Gastroesophageal sphincter (tissue), 3 donors: ENCODE data around the gene PERP.

ENCODE experiments used
- POLR2A ChIP-seq, 2 donors: fragments of 450-650 bp; IDR thresholded peaks; one replicate each; pipeline ENCODE4 v1.6.1; 2017; ENCODE audit warnings: antibody characterized with exemption in 2 of 2, mild to moderate bottlenecking in 2 of 2, moderate library complexity in 1 of 2
- POLR2AphosphoS5 ChIP-seq: sonication (generic); formaldehyde crosslinking; IDR thresholded peaks from one replicate; pipeline ENCODE4 v1.6.1; 2017; ENCODE audit warnings: antibody characterized with exemption
- TF ChIP-seq, protein P1 (sequence below), 4 experiments: fragments of 200-600 bp in 2 of 4; fragments of 450-650 bp in 2 of 4; sonication (generic) in 1 of 4; IDR thresholded peaks; one replicate each; pipeline ENCODE4 v1.5.1; 2017 to 2019; ENCODE audit warnings: antibody characterized with exemption in 4 of 4, mild to moderate bottlenecking in 2 of 4, moderate library complexity in 2 of 4

DNA sequence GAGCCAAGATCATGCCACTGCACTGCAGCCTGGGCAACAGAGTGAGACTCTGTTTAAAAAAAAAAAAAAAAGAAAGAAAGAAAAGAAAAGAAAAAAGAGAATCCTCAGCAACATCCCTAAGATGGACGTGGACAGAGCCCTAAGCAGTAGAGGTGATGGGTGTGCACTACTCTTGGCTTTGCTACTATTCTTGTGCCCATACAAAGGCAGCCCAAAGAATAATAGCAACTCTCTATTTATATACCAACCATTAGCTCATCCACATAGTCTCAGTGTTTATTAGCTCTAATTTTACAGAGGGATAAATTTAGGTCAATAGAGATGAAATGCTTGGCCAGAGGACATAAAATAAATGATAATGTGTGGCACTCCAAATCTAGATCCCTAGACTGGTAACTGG, 62.2 kb downstream of the PERP start:
- TF ChIP-seq, protein P1, sequence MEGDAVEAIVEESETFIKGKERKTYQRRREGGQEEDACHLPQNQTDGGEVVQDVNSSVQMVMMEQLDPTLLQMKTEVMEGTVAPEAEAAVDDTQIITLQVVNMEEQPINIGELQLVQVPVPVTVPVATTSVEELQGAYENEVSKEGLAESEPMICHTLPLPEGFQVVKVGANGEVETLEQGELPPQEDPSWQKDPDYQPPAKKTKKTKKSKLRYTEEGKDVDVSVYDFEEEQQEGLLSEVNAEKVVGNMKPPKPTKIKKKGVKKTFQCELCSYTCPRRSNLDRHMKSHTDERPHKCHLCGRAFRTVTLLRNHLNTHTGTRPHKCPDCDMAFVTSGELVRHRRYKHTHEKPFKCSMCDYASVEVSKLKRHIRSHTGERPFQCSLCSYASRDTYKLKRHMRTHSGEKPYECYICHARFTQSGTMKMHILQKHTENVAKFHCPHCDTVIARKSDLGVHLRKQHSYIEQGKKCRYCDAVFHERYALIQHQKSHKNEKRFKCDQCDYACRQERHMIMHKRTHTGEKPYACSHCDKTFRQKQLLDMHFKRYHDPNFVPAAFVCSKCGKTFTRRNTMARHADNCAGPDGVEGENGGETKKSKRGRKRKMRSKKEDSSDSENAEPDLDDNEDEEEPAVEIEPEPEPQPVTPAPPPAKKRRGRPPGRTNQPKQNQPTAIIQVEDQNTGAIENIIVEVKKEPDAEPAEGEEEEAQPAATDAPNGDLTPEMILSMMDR (IDR thresholded peaks at IDR 0.05), result no peak
- no peak for TF ChIP-seq POLR2AphosphoS5
- TF ChIP-seq POLR2A (IDR thresholded peaks at IDR 0.05), result no peak
